Measurements from ENCODE around the gene ANXA4. TPM values are rescaled to one million over a fixed set of nuclear protein-coding genes. Genes with fewer than 3 reads are reported as not detected.

ANXA4 gene
- total and polyA plus RNA-seq, 2 experiments from 2014 or later: 107 to 231 TPM

DNA sequence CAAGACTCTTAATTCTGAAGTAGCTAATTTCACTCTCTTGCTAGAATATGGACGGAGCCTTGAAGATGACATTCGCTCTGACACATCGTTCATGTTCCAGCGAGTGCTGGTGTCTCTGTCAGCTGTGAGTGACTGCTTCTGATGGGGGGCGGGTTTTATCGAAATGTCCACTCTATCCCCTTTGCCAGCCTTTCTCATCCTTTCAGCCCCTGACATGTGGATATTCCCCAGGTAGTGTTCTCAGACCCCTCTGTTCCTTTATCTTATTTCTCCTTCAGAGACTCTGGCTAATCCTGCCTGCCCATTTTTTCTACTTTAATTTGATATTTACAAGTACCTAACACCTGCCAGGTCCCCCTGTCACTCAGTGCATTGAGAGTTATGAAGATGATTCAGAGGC, 68.6 kb downstream of the ANXA4 start:
- Histone ChIP-seq H3K9me3 (ENCODE audit: low read depth) (no peaks in the 10 kb centered on the region), H3K36me3 (replicated peaks; ENCODE audit: insufficient read depth, low read depth) (no peaks in the 10 kb centered on the region), H3K4me2 (no peak overlapping the region), H3K4me3 (no peak overlapping the region), H3K27me3 (no peaks in the 10 kb centered on the region), H4K20me1 (ENCODE audit: insufficient read depth, poor library complexity, severe bottlenecking) (no peaks in the 10 kb centered on the region), H3K79me2 (no peaks in the 10 kb centered on the region), H2AFZ (no peak overlapping the region), H3K4me1 (ENCODE audit: insufficient read depth) (no peaks in the 10 kb centered on the region), H3K27ac (no peak overlapping the region), H3K9me2 (replicated peaks; ENCODE audit: insufficient read depth) (no peaks in the 10 kb centered on the region)
- WGBS (ENCODE audit: low lambda C conversion rate, missing lambda C conversion rate): over 99% methylated on average over 6 of the region's 6 CpGs
- TF ChIP-seq EZH2 (IDR thresholded peaks at IDR 0.05; ENCODE audit: borderline replicate concordance) (no peak), EZH2phosphoT487 (IDR thresholded peaks at IDR 0.05; ENCODE audit: low read depth, severe bottlenecking, unreplicated experiment) (no peak)
- TF ChIP-seq, protein P1, sequence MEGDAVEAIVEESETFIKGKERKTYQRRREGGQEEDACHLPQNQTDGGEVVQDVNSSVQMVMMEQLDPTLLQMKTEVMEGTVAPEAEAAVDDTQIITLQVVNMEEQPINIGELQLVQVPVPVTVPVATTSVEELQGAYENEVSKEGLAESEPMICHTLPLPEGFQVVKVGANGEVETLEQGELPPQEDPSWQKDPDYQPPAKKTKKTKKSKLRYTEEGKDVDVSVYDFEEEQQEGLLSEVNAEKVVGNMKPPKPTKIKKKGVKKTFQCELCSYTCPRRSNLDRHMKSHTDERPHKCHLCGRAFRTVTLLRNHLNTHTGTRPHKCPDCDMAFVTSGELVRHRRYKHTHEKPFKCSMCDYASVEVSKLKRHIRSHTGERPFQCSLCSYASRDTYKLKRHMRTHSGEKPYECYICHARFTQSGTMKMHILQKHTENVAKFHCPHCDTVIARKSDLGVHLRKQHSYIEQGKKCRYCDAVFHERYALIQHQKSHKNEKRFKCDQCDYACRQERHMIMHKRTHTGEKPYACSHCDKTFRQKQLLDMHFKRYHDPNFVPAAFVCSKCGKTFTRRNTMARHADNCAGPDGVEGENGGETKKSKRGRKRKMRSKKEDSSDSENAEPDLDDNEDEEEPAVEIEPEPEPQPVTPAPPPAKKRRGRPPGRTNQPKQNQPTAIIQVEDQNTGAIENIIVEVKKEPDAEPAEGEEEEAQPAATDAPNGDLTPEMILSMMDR (IDR thresholded peaks at IDR 0.05; ENCODE audit: poor library complexity): no peak
- no peak for DNase-seq (ENCODE audit: low spot score)

DNA sequence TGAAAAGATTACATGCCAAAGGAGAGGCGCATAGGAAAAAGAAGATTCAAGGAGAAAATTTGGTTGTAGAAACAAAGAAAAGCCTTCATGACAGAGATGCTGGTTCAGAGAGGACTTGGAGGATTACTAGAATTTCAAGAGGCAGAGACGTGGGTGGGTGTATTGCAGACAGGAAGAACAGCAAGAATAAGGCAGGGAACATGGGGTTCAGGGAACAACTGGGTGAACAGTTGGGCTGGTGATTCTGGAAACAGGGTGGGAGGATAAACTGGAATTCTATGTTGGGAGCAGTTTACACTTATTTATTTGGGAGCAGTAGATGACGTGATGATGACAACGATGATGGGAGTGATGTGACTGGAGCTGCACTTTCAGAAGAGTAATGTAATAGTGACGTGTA, 69.1 kb downstream of the ANXA4 start:
- H3K4me3 ChIP-seq: no peak overlapping the region
- H3K9me3 ChIP-seq (ENCODE audit: low read depth): no peaks in the 10 kb centered on the region
- H3K9me2 ChIP-seq (replicated peaks; ENCODE audit: insufficient read depth): no peaks in the 10 kb centered on the region
- H3K27ac ChIP-seq: no peak overlapping the region
- TF ChIP-seq EZH2phosphoT487 (IDR thresholded peaks at IDR 0.05; ENCODE audit: low read depth, severe bottlenecking, unreplicated experiment): no peak
- no peak for TF ChIP-seq EZH2 (IDR thresholded peaks at IDR 0.05; ENCODE audit: borderline replicate concordance)
- TF ChIP-seq, protein P1 (IDR thresholded peaks at IDR 0.05; ENCODE audit: poor library complexity): no peak
- no peaks in the 10 kb centered on the region for H3K27me3 ChIP-seq
- 92% methylated on average over 5 of the region's 5 CpGs for WGBS (ENCODE audit: low lambda C conversion rate, missing lambda C conversion rate)
- H2AFZ ChIP-seq: no peak overlapping the region
- H3K4me2 ChIP-seq: no peak overlapping the region
- H3K4me1 ChIP-seq (ENCODE audit: insufficient read depth): no peaks in the 10 kb centered on the region
- no peaks in the 10 kb centered on the region for H3K36me3 ChIP-seq (replicated peaks; ENCODE audit: insufficient read depth, low read depth)
- no peaks in the 10 kb centered on the region for H4K20me1 ChIP-seq (ENCODE audit: insufficient read depth, poor library complexity, severe bottlenecking)
- H3K79me2 ChIP-seq: no peaks in the 10 kb centered on the region
- no peak for DNase-seq (ENCODE audit: low spot score)

DNA sequence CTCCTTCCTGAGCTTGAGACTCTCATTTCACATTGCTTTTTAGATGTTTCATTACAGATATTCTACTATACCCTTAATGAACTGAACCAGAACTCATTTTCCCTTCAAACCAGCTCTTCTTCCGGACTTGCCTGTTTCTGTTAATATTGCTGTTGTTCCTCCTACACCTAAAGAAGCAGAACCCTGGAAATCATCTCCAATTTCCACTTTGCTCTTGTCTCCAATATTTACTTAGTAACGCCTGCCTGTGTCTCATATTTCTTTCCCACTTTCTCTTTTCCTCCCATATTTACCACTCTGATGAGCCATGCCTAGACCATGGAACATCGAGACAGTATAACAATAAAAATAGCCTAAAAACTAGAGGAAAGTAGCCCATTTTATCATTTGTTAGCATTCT, 69.7 kb downstream of the ANXA4 start:
- Histone ChIP-seq H3K27me3 (no peaks in the 10 kb centered on the region), H3K4me2 (no peak overlapping the region), H3K9me2 (replicated peaks; ENCODE audit: insufficient read depth) (no peaks in the 10 kb centered on the region), H2AFZ (no peak overlapping the region), H3K4me1 (ENCODE audit: insufficient read depth) (no peaks in the 10 kb centered on the region), H4K20me1 (ENCODE audit: insufficient read depth, poor library complexity, severe bottlenecking) (no peaks in the 10 kb centered on the region), H3K36me3 (replicated peaks; ENCODE audit: insufficient read depth, low read depth) (no peaks in the 10 kb centered on the region), H3K79me2 (no peaks in the 10 kb centered on the region), H3K4me3 (no peak overlapping the region), H3K9me3 (ENCODE audit: low read depth) (no peaks in the 10 kb centered on the region), H3K27ac (no peak overlapping the region)
- 89% methylated on average over 3 of the region's 3 CpGs for WGBS (ENCODE audit: low lambda C conversion rate, missing lambda C conversion rate)
- TF ChIP-seq, protein P1 (IDR thresholded peaks at IDR 0.05; ENCODE audit: poor library complexity): no peak
- TF ChIP-seq EZH2 (IDR thresholded peaks at IDR 0.05; ENCODE audit: borderline replicate concordance) (no peak), EZH2phosphoT487 (IDR thresholded peaks at IDR 0.05; ENCODE audit: low read depth, severe bottlenecking, unreplicated experiment) (no peak)
- no peak for DNase-seq (ENCODE audit: low spot score)

DNA sequence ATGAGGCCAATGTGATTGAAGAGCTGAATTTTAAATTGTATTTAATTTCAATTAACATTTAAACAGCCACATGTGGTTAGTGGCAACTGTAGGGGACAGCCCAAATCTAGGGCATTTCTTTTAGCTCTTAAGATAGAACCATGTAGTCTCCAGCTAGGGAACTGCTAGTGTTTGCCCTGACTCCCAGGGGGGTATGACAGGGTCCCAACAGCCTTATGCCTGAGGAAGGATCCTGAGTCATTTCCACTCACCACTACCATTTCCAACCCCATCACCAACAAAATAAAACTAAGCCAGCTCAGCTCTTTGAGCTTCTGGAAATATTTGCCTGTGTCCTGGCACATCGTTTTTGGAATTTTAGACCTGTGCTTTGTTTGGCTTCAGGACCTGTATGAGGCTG, 73.8 kb downstream of the ANXA4 start:
- Histone ChIP-seq H3K36me3 (replicated peaks; ENCODE audit: insufficient read depth, low read depth) (no peaks in the 10 kb centered on the region), H2AFZ (no peak overlapping the region), H3K4me1 (ENCODE audit: insufficient read depth) (peaks cover 5% of the 10 kb centered on the region), H3K4me3 (no peak overlapping the region), H3K4me2 (no peak overlapping the region), H4K20me1 (ENCODE audit: insufficient read depth, poor library complexity, severe bottlenecking) (no peaks in the 10 kb centered on the region), H3K27me3 (no peaks in the 10 kb centered on the region), H3K79me2 (no peaks in the 10 kb centered on the region), H3K9me3 (ENCODE audit: low read depth) (no peaks in the 10 kb centered on the region), H3K9me2 (replicated peaks; ENCODE audit: insufficient read depth) (no peaks in the 10 kb centered on the region), H3K27ac (peak overlapping the region; percentile 33)
- DNase-seq (ENCODE audit: low spot score): no peak
- WGBS (ENCODE audit: low lambda C conversion rate, missing lambda C conversion rate): 71% methylated on average over 1 of the region's 1 CpG
- TF ChIP-seq, protein P1 (IDR thresholded peaks at IDR 0.05; ENCODE audit: poor library complexity): no peak
- TF ChIP-seq EZH2 (IDR thresholded peaks at IDR 0.05; ENCODE audit: borderline replicate concordance) (no peak), EZH2phosphoT487 (IDR thresholded peaks at IDR 0.05; ENCODE audit: low read depth, severe bottlenecking, unreplicated experiment) (no peak)
